GM12875 (cell line): ENCODE results near the gene STKLD1.

Experiments used
- H3K4me3 ChIP-seq: one replicate; pipeline ENCODE4 v1.5.1; 2011; ENCODE audit warnings: low read depth, low read length, control low read depth
- CTCF ChIP-seq: IDR thresholded peaks from 2 replicates; pipeline ENCODE4 v1.5.1; 2011; ENCODE audit warnings: low read depth, mild to moderate bottlenecking, control low read depth, inconsistent platforms, low read length, moderate library complexity, borderline replicate concordance; ENCODE audit not compliant: insufficient read depth

Gene STKLD1

GRCh38 chr9:133404454-133405002 lies 28.4 kb downstream of the STKLD1 start:
- H3K4me3 ChIP-seq = no peak overlapping the region
- no peak for TF ChIP-seq CTCF

- TF ChIP-seq CTCF = no peak
- H3K4me3 ChIP-seq = no peak overlapping the region
Measured at GRCh38 chr9:133405508-133406438, 29.6 kb downstream of the STKLD1 start.

GRCh38 chr9:133406480-133407307 lies 30.5 kb downstream of the STKLD1 start:
- TF ChIP-seq CTCF = peak; percentile 97

GRCh38 chr9:133408042-133408441 lies 31.9 kb downstream of the STKLD1 start:
- no peak overlapping the region for H3K4me3 ChIP-seq
- TF ChIP-seq CTCF = no peak

More at GRCh38 chr9:133406480-133407307, 30.5 kb downstream of the STKLD1 start:
- H3K4me3 ChIP-seq = no peak overlapping the region

GRCh38 chr9:133415170-133415569 lies 39.0 kb downstream of the STKLD1 start:
- H3K4me3 ChIP-seq = no peak overlapping the region
- no peak for TF ChIP-seq CTCF

GRCh38 chr9:133417541-133418461 lies 41.6 kb downstream of the STKLD1 start, which contains the start of gene REXO4:
TSS of gene REXO4 (minus strand) at chr9:133418010. CDS start at chr9:133417844, 166 bp downstream.
- no peak for TF ChIP-seq CTCF
- peak within 1 kb of the TSS; percentile 74 for H3K4me3 ChIP-seq
